ENCODE results near the gene TUBGCP3.

- no peak for TF ChIP-seq EZH2 (IDR thresholded peaks at IDR 0.05; ENCODE audit: low read depth)
- TF ChIP-seq CTCF (conservative IDR thresholded peaks at IDR 0.05): no peak
These were observed 38.8 kb upstream of the TUBGCP3 start for GRCh38 chr13:112626761-112627160.

Measured in PC-9 (cell line).